HepG2 (cell line): ENCODE results near the gene ARHGAP15. TPM values are rescaled to one million over a fixed set of nuclear protein-coding genes. Genes with fewer than 3 reads are reported as not detected.

Experiments
- NCOA2 ChIP-seq: sonication (generic); formaldehyde crosslinking; IDR thresholded peaks from 2 replicates; pipeline ENCODE4 v1.8.0; 2022; ENCODE audit warnings: inconsistent platforms
- THAP9 ChIP-seq: sonication (generic); formaldehyde crosslinking; IDR thresholded peaks from 2 replicates; pipeline ENCODE4; 2020; ENCODE audit warnings: missing genetic modification reagents, mild to moderate bottlenecking, borderline replicate concordance
- ZNF383 ChIP-seq: sonication (generic); formaldehyde crosslinking; IDR thresholded peaks from 2 replicates; pipeline ENCODE4 v1.4.0; 2020; ENCODE audit warnings: missing genetic modification reagents, mild to moderate bottlenecking, borderline replicate concordance
- ZNF614 ChIP-seq: IDR thresholded peaks from 2 replicates; pipeline ENCODE4 v1.6.1; 2018; ENCODE audit warnings: missing biosample characterization, missing genetic modification reagents, inconsistent platforms, borderline replicate concordance
- ZNF800 ChIP-seq: sonication (generic); formaldehyde crosslinking; IDR thresholded peaks from 2 replicates; pipeline ENCODE4 v1.4.0; 2020; ENCODE audit warnings: missing genetic modification reagents
- ZNF891 ChIP-seq: sonication (generic); formaldehyde crosslinking; IDR thresholded peaks from 2 replicates; pipeline ENCODE4 v1.5.0; 2020; ENCODE audit warnings: mild to moderate bottlenecking, missing genetic modification reagents
- polyA plus RNA-seq, 8 experiments: library from polyadenylated mRNA; depleted of rRNA in 3 of 8; stranded (reverse) in 7 of 8; unstranded in 1 of 8; fragments of >200 nt; fragmentation: Illumina TruSeq in 4 of 8; extraction: Trizol in 4 of 8; gene quantifications; 2 replicates each; pipeline versions ENCODE4 v1.2.1 to v1.2.3, GENCODE V29; 2011 to 2016; ENCODE audit warnings: low read depth in 4 of 8, missing spikeins in 1 of 8, mixed read lengths in 1 of 8; ENCODE audit not compliant: insufficient read depth in 1 of 8
- total RNA-seq, 5 experiments: library from RNA; depleted of rRNA; stranded (reverse); fragments of >200 nt; fragmentation: Illumina TruSeq; extraction: Trizol; gene quantifications; 2 replicates each; pipeline ENCODE4 v1.2.3, GENCODE V29; 2016; ENCODE audit warnings: low read depth in 1 of 5
- TF ChIP-seq, protein P1 (sequence below): sonication (generic); formaldehyde crosslinking; IDR thresholded peaks from 2 replicates; pipeline ENCODE4 v1.5.0; 2020; ENCODE audit warnings: missing genetic modification reagents, mild to moderate bottlenecking, borderline replicate concordance

ARHGAP15 gene
- total and polyA plus RNA-seq, 2 of the 13 experiments (the other 11 are each of a cell fraction or from before 2014, with no cell fraction given): 0.04 TPM; not detected in 1

DNA sequence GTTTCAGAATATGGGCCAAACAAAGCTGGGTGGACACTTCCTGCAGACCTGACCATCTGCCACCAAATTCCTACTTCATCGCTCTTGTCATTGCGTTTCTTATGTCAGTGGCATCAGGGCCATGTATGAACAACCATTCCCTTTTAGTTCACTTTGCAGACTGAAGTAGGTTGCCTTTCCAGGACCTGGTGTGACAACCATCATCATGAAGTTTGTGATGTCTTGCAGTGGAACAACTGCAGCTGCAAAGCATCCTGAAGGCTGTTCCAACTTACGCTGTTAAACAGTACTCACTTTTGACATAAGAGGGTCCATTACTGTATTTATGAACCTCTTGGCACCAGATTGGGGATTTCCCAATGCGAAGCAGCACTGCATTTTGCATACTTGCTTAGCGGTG lies 511.6 kb downstream of the ARHGAP15 start (continued):
- TF ChIP-seq ZNF800 (CRISPR knock-in tag) (no peak), ZNF891 (CRISPR knock-in tag) (no peak), ZNF383 (CRISPR knock-in tag) (no peak), NCOA2 (CRISPR knock-in tag) (no peak), THAP9 (CRISPR knock-in tag) (no peak), ZNF614 (CRISPR knock-in tag) (no peak)
- TF ChIP-seq, protein P1, sequence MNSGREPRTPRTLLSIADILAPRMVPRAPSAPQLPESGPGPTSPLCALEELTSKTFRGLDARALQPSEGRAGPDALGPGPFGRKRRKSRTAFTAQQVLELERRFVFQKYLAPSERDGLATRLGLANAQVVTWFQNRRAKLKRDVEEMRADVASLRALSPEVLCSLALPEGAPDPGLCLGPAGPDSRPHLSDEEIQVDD (CRISPR knock-in tag): no peak
